ENCODE measurements around the gene PHAX.

PHAX gene

DNA sequence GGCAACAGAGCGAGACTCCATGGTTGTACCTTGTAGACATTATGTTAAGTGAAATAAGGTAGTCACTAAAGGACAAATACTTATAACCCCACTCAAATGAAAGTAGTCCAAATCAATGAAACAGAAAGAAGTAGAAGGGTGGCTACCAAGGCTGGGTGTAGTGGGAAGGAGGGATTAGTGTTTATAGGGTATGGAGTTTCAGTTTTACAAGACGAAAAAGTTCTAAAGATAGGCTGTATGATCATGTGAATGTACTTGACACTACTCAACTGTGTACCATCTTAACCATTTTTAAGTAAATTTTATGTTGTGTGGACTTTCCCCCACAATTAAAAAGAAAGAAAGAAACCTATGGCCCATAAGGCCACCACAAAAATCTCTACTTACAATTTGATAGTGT, 37.9 kb upstream of the PHAX start:
- peak overlapping the region; percentile 27; the same call in 1 of the 2 replicates for H3K4me2 ChIP-seq (ENCODE audit: low read length)
- H4K20me1 ChIP-seq (ENCODE audit: insufficient read depth, low read length): no peaks in the 10 kb centered on the region
- no peak overlapping the region for H3K4me3 ChIP-seq (ENCODE audit: low read length)
- H3K9ac ChIP-seq (ENCODE audit: low read length): no peak overlapping the region
- H3K27ac ChIP-seq (ENCODE audit: low read length): no peak overlapping the region
- H3K27me3 ChIP-seq (ENCODE audit: low read depth, low read length): no peaks in the 10 kb centered on the region
- no peaks in the 10 kb centered on the region for H3K9me3 ChIP-seq (ENCODE audit: insufficient read depth, low read length)
- peaks cover 7% of the 10 kb centered on the region for H3K4me1 ChIP-seq (ENCODE audit: low read length)
- no peak overlapping the region for H2AFZ ChIP-seq (ENCODE audit: low read depth, low read length)
- no peaks in the 10 kb centered on the region for H3K79me2 ChIP-seq (ENCODE audit: low read length)
- no peaks in the 10 kb centered on the region for H3K36me3 ChIP-seq (replicated peaks; ENCODE audit: low read depth, low read length)
- TF ChIP-seq CTCF (IDR thresholded peaks at IDR 0.05; ENCODE audit: low read depth, low read length) (no peak), EZH2phosphoT487 (IDR thresholded peaks at IDR 0.05; ENCODE audit: low read depth) (no peak)

DNA sequence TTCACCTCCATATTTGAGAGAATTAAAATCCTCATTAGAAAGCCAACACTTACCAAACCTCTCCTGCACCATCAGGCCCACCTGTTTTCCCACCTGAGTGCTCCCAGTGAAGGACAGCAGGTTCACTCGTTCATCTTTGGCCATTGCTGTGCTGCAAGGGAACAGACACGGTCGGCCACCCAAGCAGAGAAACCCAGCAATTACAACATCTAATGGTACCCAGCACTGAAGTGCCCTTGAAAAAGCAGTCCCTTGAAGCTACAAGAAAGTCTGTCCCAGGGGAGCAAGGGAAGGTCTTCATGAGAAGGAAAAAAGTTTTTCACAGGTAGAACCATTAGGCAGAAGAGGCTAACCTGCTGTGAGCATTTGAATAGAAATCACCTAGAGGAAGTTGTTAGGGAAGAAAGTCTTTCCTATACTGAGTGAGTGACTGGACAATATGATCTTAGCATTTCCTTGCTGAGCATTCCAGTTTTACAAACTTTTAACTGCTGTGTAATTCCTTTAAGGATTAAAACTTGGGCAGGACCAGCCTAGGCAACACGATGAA, 32.5 kb upstream of the PHAX start:
- Histone ChIP-seq H2AFZ (ENCODE audit: low read depth, low read length) (no peak overlapping the region), H3K36me3 (replicated peaks; ENCODE audit: low read depth, low read length) (no peaks in the 10 kb centered on the region), H3K27ac (ENCODE audit: low read length) (no peak overlapping the region)

DNA sequence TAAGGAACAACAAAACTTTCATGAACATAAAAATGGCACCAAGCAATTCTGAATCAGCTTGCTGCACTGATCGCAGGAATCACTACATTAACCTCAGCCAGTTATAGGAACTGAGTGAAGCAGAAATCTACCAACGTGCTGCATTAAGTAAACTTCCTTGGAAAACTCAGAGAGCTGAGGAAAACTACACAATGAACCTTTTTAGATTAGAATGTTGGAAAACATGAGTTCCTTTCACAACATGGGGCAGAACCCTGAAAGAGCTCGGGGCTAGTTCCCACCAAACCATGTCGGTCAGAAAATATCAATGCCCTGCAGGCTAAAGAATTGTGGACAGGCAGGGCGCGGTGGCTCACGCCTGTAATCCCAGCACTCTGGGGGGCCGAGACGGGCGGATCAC, 25.1 kb upstream of the PHAX start:
- Histone ChIP-seq H3K4me2 (ENCODE audit: low read length) (no peak overlapping the region), H3K9ac (ENCODE audit: low read length) (no peak overlapping the region), H3K4me3 (ENCODE audit: low read length) (no peak overlapping the region), H3K4me1 (ENCODE audit: low read length) (no peaks in the 10 kb centered on the region), H3K27ac (ENCODE audit: low read length) (no peak overlapping the region), H4K20me1 (ENCODE audit: insufficient read depth, low read length) (no peaks in the 10 kb centered on the region), H3K36me3 (replicated peaks; ENCODE audit: low read depth, low read length) (no peaks in the 10 kb centered on the region), H2AFZ (ENCODE audit: low read depth, low read length) (no peak overlapping the region), H3K27me3 (ENCODE audit: low read depth, low read length) (no peaks in the 10 kb centered on the region), H3K9me3 (ENCODE audit: insufficient read depth, low read length) (no peaks in the 10 kb centered on the region), H3K79me2 (ENCODE audit: low read length) (no peaks in the 10 kb centered on the region)
- TF ChIP-seq EZH2phosphoT487 (IDR thresholded peaks at IDR 0.05; ENCODE audit: low read depth): no peak
- no peak for TF ChIP-seq CTCF (IDR thresholded peaks at IDR 0.05; ENCODE audit: low read depth, low read length)

More for the DNA sequence above, 32.5 kb upstream of the PHAX start:
- H3K27me3 ChIP-seq (ENCODE audit: low read depth, low read length): no peaks in the 10 kb centered on the region
- H3K9me3 ChIP-seq (ENCODE audit: insufficient read depth, low read length): no peaks in the 10 kb centered on the region
- no peak overlapping the region for H3K9ac ChIP-seq (ENCODE audit: low read length)
- no peak overlapping the region for H3K4me2 ChIP-seq (ENCODE audit: low read length)
- H3K4me3 ChIP-seq (ENCODE audit: low read length): no peak overlapping the region
- H4K20me1 ChIP-seq (ENCODE audit: insufficient read depth, low read length): no peaks in the 10 kb centered on the region
- H3K79me2 ChIP-seq (ENCODE audit: low read length): no peaks in the 10 kb centered on the region
- TF ChIP-seq CTCF (IDR thresholded peaks at IDR 0.05; ENCODE audit: low read depth, low read length): no peak
- no peak for TF ChIP-seq EZH2phosphoT487 (IDR thresholded peaks at IDR 0.05; ENCODE audit: low read depth)
- H3K4me1 ChIP-seq (ENCODE audit: low read length): no peaks in the 10 kb centered on the region

DNA sequence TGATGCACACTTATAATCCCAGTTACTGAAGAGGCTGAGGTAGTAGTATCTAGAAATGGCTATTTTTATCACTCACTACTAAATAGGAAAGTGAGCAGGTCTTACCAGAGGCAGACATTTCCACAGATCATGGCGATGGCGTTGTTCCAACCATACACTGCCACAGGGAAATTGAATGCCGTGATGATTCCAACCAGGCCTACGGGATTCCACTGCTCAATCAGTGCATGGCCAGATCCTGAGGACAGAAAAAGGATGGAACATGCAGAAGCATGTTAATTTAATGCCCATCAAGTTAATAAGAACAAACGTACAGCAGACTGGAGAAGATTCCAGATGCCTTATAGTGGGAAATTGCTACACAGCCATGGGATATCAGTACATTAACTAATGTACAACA, 23.8 kb upstream of the PHAX start:
- H3K9ac ChIP-seq (ENCODE audit: low read length): no peak overlapping the region
- TF ChIP-seq CTCF (IDR thresholded peaks at IDR 0.05; ENCODE audit: low read depth, low read length) (no peak), EZH2phosphoT487 (IDR thresholded peaks at IDR 0.05; ENCODE audit: low read depth) (no peak)
- H3K36me3 ChIP-seq (replicated peaks; ENCODE audit: low read depth, low read length): no peaks in the 10 kb centered on the region
- no peaks in the 10 kb centered on the region for H4K20me1 ChIP-seq (ENCODE audit: insufficient read depth, low read length)
- H3K79me2 ChIP-seq (ENCODE audit: low read length): no peaks in the 10 kb centered on the region
- no peak overlapping the region for H3K4me2 ChIP-seq (ENCODE audit: low read length)
- H3K9me3 ChIP-seq (ENCODE audit: insufficient read depth, low read length): no peaks in the 10 kb centered on the region
- no peak overlapping the region for H3K4me3 ChIP-seq (ENCODE audit: low read length)
- no peak overlapping the region for H3K27ac ChIP-seq (ENCODE audit: low read length)
- H2AFZ ChIP-seq (ENCODE audit: low read depth, low read length): no peak overlapping the region
- no peaks in the 10 kb centered on the region for H3K4me1 ChIP-seq (ENCODE audit: low read length)
- no peaks in the 10 kb centered on the region for H3K27me3 ChIP-seq (ENCODE audit: low read depth, low read length)
